ENCODE data around the gene ZNF264. TPM values are rescaled to one million over a fixed set of nuclear protein-coding genes. Genes with fewer than 3 reads are reported as not detected.

The ZNF264 gene
- total and polyA plus RNA-seq, 2 of the 8 experiments (the other 6 are each of a cell fraction or from before 2014, with no cell fraction given) = 3.6 to 20.0 TPM

DNA sequence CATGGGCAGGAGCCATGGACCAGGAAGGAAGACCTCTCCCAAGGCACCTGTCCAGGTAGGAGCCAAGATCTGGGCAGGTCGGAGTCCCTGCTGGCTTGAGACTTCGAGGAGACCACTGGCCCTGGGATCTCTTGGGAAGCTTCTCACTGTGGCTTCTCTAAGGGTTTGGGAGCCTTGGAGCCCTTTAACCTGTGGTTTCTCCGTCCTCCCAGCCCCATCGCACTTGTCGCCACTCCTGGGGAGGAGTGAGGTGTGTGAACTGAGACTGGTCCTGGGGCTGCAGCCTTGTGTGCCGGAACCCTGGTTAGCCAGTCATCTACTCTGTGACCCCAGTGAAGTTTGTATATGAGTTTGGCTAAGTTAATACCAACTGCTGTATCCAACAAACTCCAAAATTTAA is 57.3 kb downstream of the ZNF264 start:
- DNase-seq (ENCODE audit: low read depth in 1 of 2, low spot score in 2 of 2) (no peak), FAIRE-seq (no peak)
- H3K9ac ChIP-seq (replicated peaks in 1 of 4; ENCODE audit: extremely low read depth in 1 of 4, low read depth in 3 of 4, low read length in 3 of 4) = no peak overlapping the region
- no peak overlapping the region for H2BK5ac ChIP-seq (ENCODE audit: low read depth, low read length)
- H3K9me3 ChIP-seq (ENCODE audit: insufficient read depth in 2 of 2, low read depth in 1 of 2, low read length in 1 of 2) = no peaks in the 10 kb centered on the region
- H3K14ac ChIP-seq (ENCODE audit: insufficient read length) = no peak overlapping the region
- H3K79me2 ChIP-seq (ENCODE audit: control insufficient read depth in 1 of 2, insufficient read depth in 2 of 2, low read length in 2 of 2) = peaks cover 0 to 2% of the 10 kb centered on the region in 2 experiments; a peak in 1 of 4 replicates
- no peak overlapping the region for H3K56ac ChIP-seq (replicated peaks; ENCODE audit: insufficient read length, low read depth, low read length)
- no peak overlapping the region for H2AFZ ChIP-seq (ENCODE audit: low read length)
- no peak overlapping the region for H2BK12ac ChIP-seq (ENCODE audit: low read depth, low read length)
- no peaks in the 10 kb centered on the region for H3K23me2 ChIP-seq (ENCODE audit: low read depth, low read length)
- H3K4me1 ChIP-seq (replicated peaks in 1 of 4; ENCODE audit: control insufficient read depth in 3 of 4, insufficient read depth in 4 of 4, low read length in 3 of 4) = no peaks in the 10 kb centered on the region
- no peak overlapping the region for H3K27ac ChIP-seq (ENCODE audit: low read depth, low read length)
- no peak overlapping the region for H2AK5ac ChIP-seq (ENCODE audit: low read depth, low read length)
- 90% methylated on average over 6 of the region's 6 CpGs; no CpG with 5 or more reads in 1 of the 2 experiments for WGBS, 2 experiments (ENCODE audit: extremely low coverage in 1 of 2, insufficient coverage in 1 of 2, insufficient read length in 1 of 2, insufficient replicate concordance in 2 of 2, low coverage in 1 of 2, low lambda C conversion rate in 2 of 2, missing lambda C conversion rate in 1 of 2)
- no peak overlapping the region for H3K18ac ChIP-seq (ENCODE audit: extremely low read depth, low read length)
- H3K27me3 ChIP-seq (replicated peaks in 1 of 4; ENCODE audit: control insufficient read depth in 3 of 4, extremely low read depth in 1 of 4, insufficient read depth in 3 of 4, low read length in 3 of 4) = no peaks in the 10 kb centered on the region
- peaks cover 3 to 4% of the 10 kb centered on the region in 2 experiments for H4K20me1 ChIP-seq (replicated peaks in 1 of 2; ENCODE audit: control insufficient read depth in 1 of 2, insufficient read depth in 2 of 2, low read length in 2 of 2)
- H3K4me3 ChIP-seq (ENCODE audit: extremely low read depth in 1 of 4, insufficient read depth in 2 of 4, low read depth in 3 of 4, low read length in 4 of 4) = no peak overlapping the region
- ChIA-PET CTCF (ENCODE audit: partially characterized antibody) (interaction anchor here (0.8 kb wide), 1 partner anchor 9 kb away, joined by 3 read pairs; no protein-coding TSS in a partner anchor), POLR2A (ENCODE audit: partially characterized antibody) (no interaction called here)
- no peak overlapping the region for H2BK120ac ChIP-seq (replicated peaks; ENCODE audit: low read depth, low read length)
- no peak overlapping the region for H3K4ac ChIP-seq (replicated peaks; ENCODE audit: insufficient read length, low read depth, low read length)
- no peak for TF ChIP-seq SUZ12 (IDR thresholded peaks at IDR 0.05; ENCODE audit: low read length)
- TF ChIP-seq SIX5 (IDR thresholded peaks at IDR 0.05; ENCODE audit: low read depth, low read length) = no peak
- no peak for TF ChIP-seq ZNF274 (IDR thresholded peaks at IDR 0.05; ENCODE audit: borderline replicate concordance, extremely low read depth, low read length)
- H3K79me1 ChIP-seq (ENCODE audit: low read depth, low read length) = no peaks in the 10 kb centered on the region
- no peak overlapping the region for H2BK20ac ChIP-seq (ENCODE audit: low read length)
- H4K5ac ChIP-seq (ENCODE audit: insufficient read length, low read depth, low read length) = no peak overlapping the region
- H3K23ac ChIP-seq (ENCODE audit: insufficient read length) = no peak overlapping the region
- no peak overlapping the region for H4K91ac ChIP-seq (replicated peaks; ENCODE audit: insufficient read length, low read length)
- no peak overlapping the region for H2BK15ac ChIP-seq (ENCODE audit: low read length)
- H3K4me2 ChIP-seq (ENCODE audit: insufficient read depth in 1 of 2, low read depth in 2 of 2, low read length in 2 of 2) = no peak overlapping the region
- H4K8ac ChIP-seq (ENCODE audit: extremely low read depth, insufficient read depth, low read length) = no peak overlapping the region
- H3K36me3 ChIP-seq (ENCODE audit: control insufficient read depth in 2 of 4, insufficient read depth in 4 of 4, low read length in 3 of 4) = peaks cover 8 to 50% (median 35%) of the 10 kb centered on the region in 4 experiments; a peak in 7 of 8 replicates

Data from H1 (cell line).